HG03460 (cell line): ENCODE results near the gene ADAMTS6.

Experiments
- ATAC-seq: cut with Tn5 transposase; IDR thresholded peaks from one replicate; pipeline ENCODE4 v1.9.1; 2021; ENCODE audit not compliant: unreplicated experiment

Gene ADAMTS6

DNA sequence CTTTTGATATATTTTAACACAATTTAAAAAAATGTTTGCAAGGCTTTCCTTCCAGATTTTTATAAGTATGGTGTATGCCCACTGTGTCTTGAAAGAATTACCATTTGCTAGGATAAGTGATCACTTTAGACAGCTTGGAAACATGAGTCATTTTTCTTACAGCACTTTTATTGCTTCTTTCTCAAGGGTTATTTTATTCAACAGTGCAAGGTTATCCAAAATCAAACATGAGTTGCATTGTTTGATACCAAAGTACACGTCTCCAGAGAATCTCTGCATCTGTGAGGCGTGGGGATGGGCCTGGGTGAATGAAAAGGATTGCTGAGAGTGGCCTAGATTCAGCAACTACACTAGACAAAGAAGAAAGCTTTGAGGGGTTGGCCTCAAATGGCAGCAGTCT, 329.6 kb downstream of the ADAMTS6 start:
- no peak for ATAC-seq

DNA sequence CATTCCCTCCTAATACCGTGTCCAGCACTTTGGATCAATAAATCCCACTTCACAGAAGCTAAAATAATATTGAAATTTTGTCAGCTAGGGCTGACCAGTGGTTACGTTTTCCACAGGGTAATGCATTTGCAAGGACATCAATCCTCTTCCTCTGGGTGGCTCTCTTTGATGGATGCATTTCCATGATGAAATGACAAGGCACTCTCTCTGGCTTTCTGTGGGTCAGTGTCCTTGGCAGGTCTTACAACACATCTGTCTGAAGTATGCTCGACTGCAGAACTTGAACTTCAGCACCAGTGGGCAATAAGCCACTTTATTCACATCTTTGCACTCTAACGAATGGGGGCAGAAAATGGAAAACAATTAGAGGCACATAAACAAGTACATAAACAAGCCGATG, 330.1 kb downstream of the ADAMTS6 start:
- no peak for ATAC-seq

DNA sequence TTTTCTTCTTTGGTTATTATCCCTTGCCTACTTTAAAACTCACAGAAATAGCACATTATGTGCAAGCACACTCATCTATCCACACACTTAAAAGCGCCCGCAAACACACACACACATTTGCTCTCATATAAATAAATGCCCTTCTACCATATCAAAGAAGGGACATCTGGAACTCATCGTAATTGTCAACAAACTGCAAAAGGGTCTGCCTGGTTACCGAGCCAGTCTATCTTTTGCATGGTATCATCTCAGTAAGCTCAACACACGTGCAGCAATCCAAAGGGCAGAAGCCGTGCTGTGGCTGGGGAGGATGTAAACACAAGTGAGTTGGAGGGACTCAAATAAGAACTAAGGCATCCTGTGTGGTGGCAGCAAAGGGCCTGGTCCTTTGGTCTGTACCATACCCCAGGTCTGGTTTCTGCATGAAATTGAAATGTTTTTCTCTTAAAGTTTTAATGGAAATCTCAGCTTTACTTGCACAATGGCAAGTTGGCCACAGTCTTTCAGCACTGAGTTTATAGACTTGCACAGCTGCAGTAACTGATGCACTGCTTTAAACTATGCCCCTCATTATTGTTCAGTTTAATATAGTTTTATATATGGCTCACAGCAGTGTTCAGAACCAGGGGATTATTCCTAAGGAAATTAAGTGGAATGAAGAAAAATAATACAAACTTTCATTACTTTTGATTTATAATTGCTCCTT, 331.0 kb downstream of the ADAMTS6 start:
- no peak for ATAC-seq

DNA sequence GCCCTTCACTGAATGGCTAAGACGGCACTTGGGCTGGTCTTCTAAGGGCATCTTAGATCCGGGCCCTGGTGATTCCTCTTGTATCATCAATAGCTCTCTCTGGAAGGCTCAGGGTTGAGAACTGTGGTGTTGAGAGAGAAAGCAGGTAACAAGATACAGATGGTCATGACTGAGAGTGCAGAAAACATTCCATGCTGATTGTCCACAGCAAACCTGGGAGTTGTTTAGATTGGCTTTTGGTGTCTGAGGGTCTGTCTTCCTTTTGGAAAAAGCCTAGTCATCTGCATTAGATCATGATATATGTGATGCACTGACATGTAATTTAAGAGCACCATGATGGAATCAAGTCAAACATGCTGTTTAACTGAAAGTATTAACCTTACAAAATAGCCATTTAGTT, 331.9 kb downstream of the ADAMTS6 start:
- ATAC-seq, result no peak

DNA sequence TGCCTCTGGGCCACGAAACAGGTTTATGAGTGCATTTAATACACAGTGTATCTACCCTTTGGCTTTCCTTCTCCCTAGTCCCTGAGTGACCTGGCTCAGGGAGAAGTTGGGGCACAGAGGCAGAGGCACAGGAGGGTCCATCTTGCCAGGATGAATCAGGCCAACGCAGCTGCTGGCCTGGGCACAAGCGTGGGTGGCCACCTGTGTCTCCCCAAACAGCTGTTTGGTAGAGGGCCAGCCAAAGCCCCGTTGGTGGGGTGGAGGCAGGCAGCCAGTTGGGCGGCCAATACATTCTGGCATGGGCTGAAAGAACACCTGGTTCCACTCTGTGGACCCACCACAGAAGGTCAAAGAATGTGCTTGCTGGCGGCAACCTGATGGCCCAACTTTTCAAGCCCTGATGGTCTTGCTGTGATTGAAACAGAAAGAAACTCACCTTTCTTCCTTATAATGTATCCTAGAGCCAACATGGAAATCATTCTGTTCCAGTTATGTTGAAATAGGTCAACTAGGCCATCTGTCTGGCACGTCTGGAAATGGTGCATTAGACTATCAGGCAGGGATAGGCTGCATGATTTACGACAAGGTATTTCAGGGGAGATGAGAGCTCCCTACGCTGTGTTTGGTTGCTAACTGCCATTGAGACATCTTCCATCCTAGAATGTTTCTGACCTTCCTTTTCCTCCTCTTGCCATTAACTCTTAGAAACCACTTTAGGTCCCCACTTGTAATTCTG, 337.4 kb downstream of the ADAMTS6 start:
- ATAC-seq, result no peak

DNA sequence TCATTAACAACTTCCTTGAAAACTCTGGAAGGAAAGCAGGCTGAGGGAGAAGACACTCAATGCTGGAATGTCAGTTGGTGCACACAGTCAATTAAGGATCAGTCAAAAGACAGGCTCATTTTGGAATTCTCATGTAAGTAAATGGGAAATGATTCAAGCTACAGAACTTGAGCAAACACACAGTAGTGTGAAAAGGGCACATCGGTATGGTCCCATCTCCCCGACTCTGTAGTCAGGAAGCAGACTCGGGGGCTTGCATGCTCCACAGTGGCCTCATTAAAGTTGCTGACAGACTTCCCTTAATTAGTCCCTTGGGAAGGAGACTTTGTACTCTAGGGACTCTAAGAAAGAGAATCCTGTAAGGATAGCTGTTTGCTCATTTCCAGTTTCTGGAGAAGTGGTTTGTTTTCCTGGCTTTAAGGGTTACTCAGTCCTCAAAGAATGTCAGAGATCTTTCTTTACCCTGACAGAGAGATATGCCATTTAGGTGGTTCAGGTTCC, 339.2 kb downstream of the ADAMTS6 start:
- no peak for ATAC-seq

DNA sequence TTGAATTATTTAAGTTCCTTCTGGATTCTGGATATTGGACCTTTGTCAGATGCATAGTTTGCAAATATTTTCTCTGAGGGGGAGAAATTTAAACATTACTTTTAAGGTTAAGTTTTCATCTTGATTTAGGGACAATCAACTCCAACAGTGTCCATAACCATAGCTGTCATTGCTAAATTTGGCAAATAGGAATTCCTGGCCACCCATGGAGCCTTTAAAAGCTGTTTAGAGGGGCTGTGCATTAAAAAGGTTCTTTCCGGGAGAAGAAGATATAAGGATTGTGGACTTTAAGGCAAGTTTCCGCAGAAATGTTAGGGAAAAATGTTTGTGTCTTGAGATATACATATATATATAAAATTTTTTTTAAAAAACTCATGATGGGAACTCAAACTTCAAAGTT, 339.7 kb downstream of the ADAMTS6 start:
- ATAC-seq, result no peak

DNA sequence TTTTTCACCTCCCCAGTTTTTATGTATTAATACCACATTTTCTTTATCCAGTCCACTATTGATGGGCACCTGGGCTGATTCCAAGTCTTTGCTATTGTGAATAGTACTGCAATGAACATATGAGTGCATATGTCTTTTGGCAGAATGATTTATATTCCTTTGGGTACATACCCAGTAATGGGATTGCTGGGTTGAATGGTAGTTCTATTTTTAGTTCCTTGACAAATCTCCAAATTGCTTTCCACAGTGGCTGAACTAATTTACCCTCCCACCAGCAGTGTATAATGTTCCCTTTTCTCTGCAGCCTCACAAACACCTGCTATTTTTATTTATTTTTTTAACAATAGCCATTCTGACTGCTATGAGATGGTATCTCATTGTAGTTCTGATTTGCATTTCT, 340.2 kb downstream of the ADAMTS6 start:
- no peak for ATAC-seq

DNA sequence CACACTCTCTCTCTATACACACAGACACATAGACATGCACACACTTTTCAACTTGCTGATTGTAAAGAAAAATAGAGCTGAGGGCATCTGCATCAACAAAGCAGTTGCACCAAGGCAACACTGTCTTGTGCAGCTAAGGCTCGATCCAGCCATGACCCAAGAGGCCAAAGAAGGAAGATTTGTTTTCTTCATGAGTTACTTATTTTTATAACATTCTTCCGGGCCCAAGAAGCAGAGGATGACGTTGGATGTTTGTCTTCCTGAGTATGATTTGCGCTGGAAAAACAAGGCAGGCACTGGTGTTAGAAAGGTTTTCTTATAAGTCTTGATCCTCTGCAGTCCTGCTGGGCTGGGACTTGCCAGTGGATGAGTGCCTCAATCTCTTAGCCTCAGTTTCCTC, 344.1 kb downstream of the ADAMTS6 start:
- ATAC-seq, result no peak

DNA sequence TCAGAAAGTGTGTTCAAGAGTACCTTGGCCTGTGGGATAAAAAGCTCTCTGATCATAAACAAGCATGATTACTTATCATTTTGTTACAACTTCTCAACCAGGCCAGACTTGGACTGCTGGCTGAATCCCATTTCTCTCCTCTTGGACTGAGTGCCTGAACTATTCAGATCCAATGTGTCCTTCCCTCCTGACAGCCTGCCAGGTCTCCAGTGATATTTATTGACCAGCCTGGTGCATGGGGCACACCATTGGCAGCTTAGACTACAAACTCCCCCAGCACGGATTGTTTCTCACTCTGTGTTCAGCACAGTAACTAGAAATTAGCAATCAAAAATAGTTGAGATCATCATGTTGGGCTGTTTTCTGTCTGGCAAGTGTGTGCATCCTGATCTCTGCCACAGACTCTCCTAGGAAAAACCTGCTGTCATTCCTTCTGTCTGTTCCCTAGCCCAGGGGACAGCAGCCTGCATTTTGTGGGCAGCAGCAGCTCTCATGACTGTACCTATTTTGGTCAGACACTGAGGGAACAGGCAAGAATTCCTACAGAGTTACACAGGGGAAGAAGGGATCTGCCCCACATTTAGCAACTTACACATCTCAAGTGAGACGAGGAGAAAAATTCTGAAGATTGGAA, 348.1 kb downstream of the ADAMTS6 start:
- no peak for ATAC-seq

DNA sequence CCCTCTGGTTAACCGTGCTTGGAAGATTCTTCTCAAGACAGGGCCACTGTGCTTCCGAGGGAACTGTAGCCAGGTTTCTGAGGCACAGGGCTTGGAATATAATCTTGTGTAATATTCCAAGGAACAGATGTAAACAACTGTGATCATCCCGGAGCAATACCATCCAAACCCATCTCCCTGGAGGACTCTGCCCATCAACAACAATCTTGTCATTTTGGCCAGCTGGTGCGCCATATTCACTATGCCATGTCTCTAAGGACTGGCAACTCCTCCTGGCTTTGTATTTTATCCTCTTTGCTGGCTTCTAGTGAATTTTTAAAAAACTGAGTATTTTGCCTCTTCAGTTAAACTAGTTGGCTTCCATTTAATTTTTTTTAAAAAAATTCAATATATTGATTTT, 349.3 kb downstream of the ADAMTS6 start:
- ATAC-seq, result no peak

DNA sequence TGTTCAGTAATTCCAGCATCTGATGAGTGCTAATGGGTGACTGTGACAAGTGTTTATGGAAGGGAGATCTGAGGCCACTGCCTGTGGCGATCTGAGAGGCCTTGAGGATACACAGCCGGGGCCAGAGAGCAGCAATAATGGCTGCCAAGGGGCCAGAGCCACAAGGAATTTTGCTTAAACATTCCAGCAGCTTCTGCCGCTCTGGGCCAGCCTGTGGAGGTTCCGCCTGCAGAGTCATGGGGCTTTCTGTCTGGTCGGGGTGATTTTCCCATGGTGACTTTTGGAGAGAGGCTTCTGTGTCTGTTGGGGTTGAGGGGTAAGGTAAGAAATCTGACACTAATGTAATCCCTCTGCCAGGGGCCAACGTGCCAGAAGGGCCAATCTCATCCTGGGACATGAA, 353.5 kb downstream of the ADAMTS6 start:
- no peak for ATAC-seq

DNA sequence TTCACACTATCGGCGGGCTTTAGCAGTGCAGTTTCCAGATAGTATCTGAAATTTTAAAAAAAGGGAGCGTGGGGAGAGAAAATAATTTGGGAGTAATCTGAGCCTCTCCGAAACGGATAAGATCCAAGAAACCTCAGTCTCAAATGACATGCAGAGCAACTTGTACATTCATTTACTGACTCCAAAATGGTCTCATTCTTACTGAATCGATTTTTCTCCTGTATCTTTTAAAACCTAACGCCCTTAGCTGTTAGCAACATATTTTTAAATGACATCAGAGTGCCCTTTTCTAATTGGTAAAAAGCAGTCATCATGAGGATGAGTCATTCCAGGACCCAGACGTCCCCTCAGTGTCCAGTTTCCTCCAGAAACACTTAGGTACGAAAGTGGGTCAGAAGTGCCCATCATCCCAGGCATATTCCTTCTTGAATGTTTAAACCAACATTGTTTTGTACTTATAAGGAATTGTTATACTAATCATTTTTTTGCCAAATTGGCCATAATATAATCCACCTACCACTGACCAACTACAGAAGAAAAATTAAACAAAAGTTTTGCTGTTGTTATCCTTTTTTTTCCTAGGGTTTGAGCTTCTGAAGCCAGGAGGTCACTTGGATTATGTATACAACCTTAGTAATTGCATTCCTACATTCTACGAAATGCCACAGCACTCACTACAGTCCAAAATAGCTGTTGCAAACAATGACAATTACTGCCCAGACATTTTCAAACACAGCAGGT, 354.4 kb downstream of the ADAMTS6 start:
- ATAC-seq, result no peak

DNA sequence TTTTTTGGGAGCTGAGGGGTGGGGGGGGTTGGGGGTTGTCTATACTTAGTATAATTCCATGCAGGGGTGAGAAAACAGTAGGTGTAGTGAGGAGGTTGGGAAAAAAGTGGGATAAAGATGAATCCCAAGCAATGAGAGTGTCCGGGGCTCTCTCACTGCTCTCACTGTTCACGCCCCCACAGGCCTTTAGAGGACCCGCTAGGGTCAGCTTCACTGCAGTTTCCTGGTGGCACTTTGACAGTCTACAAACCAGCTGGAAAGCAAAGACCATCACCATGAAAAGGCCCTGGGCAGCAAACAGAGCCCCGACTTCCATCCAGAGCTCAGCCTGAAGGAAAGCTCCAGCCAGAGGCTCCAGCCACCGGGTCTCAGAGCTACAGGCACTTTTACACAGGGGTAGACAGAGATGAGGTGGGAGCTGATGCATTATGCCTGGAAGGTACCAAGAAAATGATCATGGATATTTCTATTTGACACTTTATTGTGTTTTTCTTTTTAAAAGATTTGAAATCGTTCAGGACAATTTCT, 355.1 kb downstream of the ADAMTS6 start:
- no peak for ATAC-seq

DNA sequence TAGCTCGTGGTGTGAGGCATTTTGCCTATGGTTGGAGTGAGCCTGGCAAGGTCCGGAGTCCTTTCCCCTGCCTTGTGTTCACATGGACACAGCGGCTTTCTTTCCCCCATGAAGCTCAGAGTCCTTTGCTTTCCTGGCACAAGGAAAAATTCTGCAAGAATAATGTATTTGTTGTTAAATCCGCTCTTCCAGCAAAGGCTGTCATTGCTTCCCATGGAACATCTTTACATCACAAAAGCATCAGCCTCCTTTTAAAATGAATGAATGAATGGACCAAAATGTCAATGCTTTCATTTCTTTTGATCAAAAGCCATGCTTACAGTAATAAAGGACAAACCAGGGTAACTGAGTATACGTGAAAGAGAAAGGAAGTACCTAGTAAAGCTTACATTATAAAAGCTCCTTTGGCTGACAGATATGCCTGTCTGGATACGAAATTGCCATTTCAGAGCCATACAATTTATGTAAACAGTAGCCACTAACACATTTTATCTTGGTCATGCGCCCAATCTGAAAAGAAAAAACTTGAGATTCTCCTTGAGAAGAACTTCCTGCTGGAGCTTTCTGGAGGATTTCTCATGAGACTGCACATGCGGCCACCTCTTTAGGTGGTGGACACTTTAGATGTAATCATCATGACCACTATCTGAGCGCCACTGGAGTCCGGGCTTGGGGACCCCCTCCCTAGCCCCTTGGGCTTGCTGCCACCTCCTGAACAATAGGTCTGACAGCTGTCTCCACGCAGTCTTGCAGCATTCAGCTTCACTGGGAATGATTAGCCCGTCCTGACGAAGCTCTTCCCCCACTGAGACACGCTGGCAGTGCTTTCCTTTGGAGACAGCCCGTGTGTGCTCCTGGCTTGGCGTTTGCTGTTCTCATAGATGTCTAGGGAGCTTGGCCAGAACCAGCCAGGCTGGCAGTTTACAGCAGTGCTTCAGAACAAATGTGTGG, 355.9 kb downstream of the ADAMTS6 start:
- no peak for ATAC-seq

DNA sequence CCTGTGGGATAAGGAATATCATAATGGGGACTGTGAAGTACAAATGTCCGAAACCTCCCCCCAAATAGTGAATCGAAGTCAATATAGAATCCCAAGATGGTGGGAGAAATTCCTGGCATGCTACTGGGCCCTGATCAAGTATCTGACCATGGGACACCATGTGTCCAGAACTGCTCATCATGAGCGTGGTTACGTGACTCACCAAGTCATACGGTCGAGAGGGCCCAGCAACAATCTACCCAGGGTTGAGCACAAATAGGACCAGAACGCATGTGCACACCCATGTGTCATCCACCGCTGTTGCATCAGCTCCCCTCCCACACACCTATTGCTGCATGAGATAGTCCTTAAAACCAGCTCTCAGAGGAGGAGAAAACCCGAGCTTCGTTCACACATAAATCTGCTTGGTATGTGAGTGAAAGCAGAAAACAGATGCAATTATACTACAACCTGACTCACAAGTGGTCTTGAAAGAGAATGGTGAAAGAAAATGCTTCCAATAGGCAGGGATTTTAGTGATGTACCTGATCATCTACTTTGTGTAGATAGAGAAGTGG, 359.8 kb downstream of the ADAMTS6 start:
- no peak for ATAC-seq

DNA sequence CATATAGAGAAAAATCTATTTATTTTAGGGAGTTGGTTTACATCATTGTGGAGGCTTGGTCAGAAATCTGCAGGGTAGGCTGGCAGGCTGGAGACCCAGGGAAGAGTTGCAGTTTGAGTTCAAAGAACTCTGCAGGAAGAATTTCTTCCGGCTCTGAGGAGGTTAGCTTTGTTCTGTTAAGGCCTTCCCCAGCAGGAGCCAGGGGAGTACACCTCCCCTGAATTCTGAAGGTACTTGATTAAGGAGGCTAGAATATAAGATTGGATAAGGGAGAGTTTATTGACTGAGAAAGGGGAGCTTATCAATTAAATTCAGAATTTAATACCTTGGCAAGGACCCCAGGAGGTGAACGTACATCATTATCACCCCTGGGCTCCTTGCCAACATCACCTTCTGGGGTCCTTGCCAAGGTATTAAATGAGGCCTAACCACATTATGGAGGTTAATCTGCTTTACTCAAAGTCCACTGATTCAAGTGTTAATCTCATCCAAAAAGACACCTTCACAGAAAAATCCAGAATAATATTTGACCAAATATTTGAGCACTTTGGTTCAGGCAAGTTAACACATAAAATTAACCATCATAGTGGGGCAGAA, 361.3 kb downstream of the ADAMTS6 start:
- no peak for ATAC-seq

DNA sequence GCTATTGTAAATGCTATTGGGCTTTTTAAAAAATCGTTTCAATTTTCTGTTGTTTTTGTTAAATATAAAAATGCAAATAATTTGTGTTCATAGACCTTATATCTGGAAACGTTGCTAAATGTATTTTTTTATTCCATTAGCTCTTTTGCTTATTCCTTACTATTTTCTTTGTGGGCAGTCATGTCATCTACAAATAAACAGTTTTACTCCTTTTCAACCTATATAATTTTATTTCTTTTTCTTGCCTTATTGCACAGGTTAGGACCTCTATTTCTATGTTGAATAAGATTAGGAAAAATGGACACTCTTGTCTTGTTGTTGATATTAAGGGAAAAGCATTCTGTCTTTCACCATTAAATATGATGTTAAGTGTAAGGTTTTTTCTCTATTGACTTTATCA, 364.2 kb downstream of the ADAMTS6 start:
- no peak for ATAC-seq

DNA sequence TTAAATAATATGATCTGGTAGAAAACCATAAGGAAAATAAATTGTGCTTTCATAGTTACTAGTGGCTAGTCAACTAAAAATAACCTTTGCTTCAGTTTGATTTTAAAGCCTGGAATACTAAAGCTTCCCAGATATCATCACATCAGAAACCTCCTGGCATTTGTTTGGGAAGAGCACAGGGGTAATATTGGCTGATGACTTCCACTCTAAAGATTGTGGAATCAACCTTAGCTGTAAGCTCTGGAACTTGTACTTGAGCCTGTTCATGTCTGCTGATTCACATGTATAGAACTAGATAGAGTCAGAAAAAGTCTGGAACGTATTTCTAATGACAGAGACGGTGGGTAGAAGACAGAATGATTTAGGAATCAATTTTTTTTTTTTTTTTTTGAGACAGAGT, 367.9 kb downstream of the ADAMTS6 start:
- no peak for ATAC-seq
